Glutamatergic neuron (in vitro differentiated cells): ENCODE data around the gene ADD3. TPM values are rescaled to one million over a fixed set of nuclear protein-coding genes. Genes with fewer than 3 reads are reported as not detected.
A peak's percentile ranks its signal among the peaks of the same experiment; 100 is the strongest.

Experiments
- DNase-seq: peaks from one replicate; pipeline ENCODE4 v3.0.0; 2022
- H3K27ac Mint-ChIP-seq: one replicate; pipeline ENCODE4 v1.8.0; 2020; ENCODE audit warnings: mild to moderate bottlenecking, mixed read lengths, inconsistent platforms; ENCODE audit not compliant: unreplicated experiment
- H3K27me3 Mint-ChIP-seq: one replicate; pipeline ENCODE4 v1.8.0; 2020; ENCODE audit warnings: mild to moderate bottlenecking, moderate library complexity, mixed read lengths, inconsistent platforms; ENCODE audit not compliant: unreplicated experiment
- H3K36me3 Mint-ChIP-seq: one replicate; pipeline ENCODE4 v1.8.0; 2020; ENCODE audit warnings: mild to moderate bottlenecking, mixed read lengths, inconsistent platforms; ENCODE audit not compliant: unreplicated experiment
- H3K4me1 Mint-ChIP-seq: one replicate; pipeline ENCODE4 v1.8.0; 2020; ENCODE audit warnings: mild to moderate bottlenecking, low read depth, mixed read lengths, inconsistent platforms; ENCODE audit not compliant: unreplicated experiment
- H3K4me3 Mint-ChIP-seq: one replicate; pipeline ENCODE4 v1.8.0; 2020; ENCODE audit warnings: mild to moderate bottlenecking, mixed read lengths, inconsistent platforms; ENCODE audit not compliant: unreplicated experiment
- H3K9me3 Mint-ChIP-seq: one replicate; pipeline ENCODE4 v1.8.0; 2020; ENCODE audit warnings: mild to moderate bottlenecking, moderate library complexity, mixed read lengths, inconsistent platforms; ENCODE audit not compliant: unreplicated experiment
- total RNA-seq: library from RNA; stranded (reverse); fragmentation: NEBNext Ultra II Directional; extraction: Animal tissue kit (Norgen Biotek cat#: 25700); gene quantifications from one replicate; pipeline ENCODE4 v1.2.1, GENCODE V29; 2021; ENCODE audit not compliant: unreplicated experiment
- TF ChIP-seq, protein P1 (sequence below): fragments of 200-600 bp; sonication (generic); IDR thresholded peaks from one replicate; pipeline ENCODE4 v1.5.0; 2021; ENCODE audit not compliant: partially characterized antibody, unreplicated experiment

ADD3 gene
- total RNA-seq, 1 donor from 2014 or later, result 22.8 TPM

DNA sequence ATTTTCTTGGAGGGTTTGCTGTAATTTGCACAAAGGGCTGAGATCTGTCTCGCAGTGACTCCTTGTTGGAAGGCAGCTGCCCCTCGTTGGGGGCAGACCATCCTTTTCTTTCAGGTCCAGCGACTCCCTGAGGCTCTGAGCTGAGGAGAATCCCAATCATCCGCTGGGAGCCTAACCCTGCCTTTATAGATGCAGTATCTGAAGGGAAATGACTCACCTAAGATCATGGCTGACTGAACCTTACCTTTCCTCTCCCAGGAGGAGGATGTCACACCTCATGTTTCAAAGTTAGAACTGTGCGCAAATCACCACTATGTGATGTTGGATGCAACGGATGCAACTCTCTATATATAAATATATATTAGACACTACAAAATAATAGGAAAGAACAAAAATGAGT, 163.2 kb downstream of the ADD3 start:
- Mint-ChIP-seq H3K27me3 (peaks cover 15% of the 10 kb centered on the region), H3K27ac (peak overlapping the region; percentile 22), H3K36me3 (no peaks in the 10 kb centered on the region), H3K4me3 (peak overlapping the region; percentile 57), H3K4me1 (peaks cover 23% of the 10 kb centered on the region), H3K9me3 (peaks cover 4% of the 10 kb centered on the region)
- TF ChIP-seq, protein P1, sequence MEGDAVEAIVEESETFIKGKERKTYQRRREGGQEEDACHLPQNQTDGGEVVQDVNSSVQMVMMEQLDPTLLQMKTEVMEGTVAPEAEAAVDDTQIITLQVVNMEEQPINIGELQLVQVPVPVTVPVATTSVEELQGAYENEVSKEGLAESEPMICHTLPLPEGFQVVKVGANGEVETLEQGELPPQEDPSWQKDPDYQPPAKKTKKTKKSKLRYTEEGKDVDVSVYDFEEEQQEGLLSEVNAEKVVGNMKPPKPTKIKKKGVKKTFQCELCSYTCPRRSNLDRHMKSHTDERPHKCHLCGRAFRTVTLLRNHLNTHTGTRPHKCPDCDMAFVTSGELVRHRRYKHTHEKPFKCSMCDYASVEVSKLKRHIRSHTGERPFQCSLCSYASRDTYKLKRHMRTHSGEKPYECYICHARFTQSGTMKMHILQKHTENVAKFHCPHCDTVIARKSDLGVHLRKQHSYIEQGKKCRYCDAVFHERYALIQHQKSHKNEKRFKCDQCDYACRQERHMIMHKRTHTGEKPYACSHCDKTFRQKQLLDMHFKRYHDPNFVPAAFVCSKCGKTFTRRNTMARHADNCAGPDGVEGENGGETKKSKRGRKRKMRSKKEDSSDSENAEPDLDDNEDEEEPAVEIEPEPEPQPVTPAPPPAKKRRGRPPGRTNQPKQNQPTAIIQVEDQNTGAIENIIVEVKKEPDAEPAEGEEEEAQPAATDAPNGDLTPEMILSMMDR, result no peak
- DNase-seq, result no peak

DNA sequence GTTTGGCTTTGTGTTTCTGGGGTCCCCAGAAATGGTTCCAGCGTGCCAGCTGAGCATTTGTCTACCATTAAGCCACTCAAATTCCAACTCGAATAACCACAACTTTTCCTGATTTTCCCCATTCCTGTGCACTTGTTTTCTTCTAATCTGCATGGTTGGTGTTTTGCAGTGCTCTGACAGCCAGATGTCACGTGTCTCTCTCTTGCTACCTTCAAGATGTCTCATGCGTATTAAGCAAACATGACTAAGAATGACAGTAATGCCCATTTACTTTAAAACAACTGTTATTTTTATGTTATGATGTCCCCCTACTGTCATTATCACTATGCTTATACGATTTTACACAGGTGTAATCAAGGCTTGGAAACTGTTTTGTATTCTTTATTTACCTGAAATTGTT, 164.4 kb downstream of the ADD3 start:
- Mint-ChIP-seq H3K4me3 (no peak overlapping the region), H3K4me1 (peaks cover 23% of the 10 kb centered on the region), H3K36me3 (no peaks in the 10 kb centered on the region), H3K27me3 (peaks cover 15% of the 10 kb centered on the region), H3K9me3 (peaks cover 4% of the 10 kb centered on the region), H3K27ac (no peak overlapping the region)
- DNase-seq, result no peak
- TF ChIP-seq, protein P1, result no peak

DNA sequence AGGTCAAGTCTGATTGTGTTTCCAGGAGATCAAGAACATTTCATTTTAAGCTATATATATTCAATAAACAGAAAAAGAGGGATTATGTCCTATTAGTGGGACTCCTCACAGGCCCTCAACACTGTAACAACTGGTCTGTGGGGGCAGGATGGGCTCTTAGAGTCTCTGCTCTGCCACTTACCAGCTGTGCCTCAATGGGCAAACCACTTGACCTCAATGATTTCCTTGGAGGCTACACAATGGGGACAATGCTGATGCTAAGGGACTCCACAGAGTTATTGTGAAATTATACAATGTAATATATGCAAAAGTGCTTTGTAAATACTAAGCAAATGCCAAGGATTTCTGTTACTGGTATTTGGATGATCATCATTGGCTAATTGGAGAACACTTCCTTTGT, 166.4 kb downstream of the ADD3 start:
- Mint-ChIP-seq H3K27ac (no peak overlapping the region), H3K4me1 (peaks cover 15% of the 10 kb centered on the region), H3K36me3 (no peaks in the 10 kb centered on the region), H3K9me3 (peaks cover 4% of the 10 kb centered on the region), H3K27me3 (peaks cover 10% of the 10 kb centered on the region), H3K4me3 (no peak overlapping the region)
- no peak for DNase-seq
- TF ChIP-seq, protein P1, result no peak

DNA sequence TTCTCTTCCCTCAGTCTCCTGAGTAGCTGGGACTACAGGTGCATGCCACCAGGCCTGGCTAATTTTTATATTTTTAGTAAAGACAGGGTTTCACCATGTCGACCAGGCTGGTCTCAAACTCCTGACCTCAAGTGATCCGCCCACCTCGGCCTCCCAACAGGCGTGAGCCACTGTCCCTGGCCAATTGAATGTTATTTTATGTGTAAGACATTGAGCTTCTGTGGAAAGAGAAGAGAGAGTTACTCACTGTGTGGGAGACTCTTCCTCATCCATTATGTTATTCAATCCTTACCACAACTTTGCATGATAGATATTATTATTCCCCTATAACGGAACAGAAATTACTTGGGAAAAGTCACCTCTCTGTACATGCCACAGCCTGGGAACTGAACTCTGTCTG, 167.0 kb downstream of the ADD3 start:
- Mint-ChIP-seq H3K36me3 (no peaks in the 10 kb centered on the region), H3K4me3 (no peak overlapping the region), H3K9me3 (peaks cover 4% of the 10 kb centered on the region), H3K27ac (no peak overlapping the region), H3K27me3 (peaks cover 8% of the 10 kb centered on the region), H3K4me1 (peaks cover 9% of the 10 kb centered on the region)
- TF ChIP-seq, protein P1, result no peak
- no peak for DNase-seq

DNA sequence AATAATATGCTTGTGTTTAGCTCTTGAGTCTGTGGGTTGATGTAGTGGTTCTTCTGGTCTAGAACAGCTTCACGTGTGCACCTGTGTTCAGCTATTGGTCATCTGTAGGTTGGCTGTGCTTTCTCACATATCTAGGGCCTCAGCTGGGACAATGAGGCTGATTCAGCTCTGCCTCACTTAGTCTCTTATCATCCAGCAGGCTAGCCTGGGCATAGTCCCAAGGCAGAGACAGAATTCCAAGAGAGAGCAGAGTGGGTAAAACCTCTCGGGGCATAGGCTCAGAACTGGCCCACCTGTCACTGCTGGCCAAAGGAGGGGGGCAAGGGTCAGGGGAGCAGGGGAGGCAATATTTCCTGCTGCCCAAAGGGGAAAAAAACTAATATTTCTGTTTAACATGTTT, 167.6 kb downstream of the ADD3 start:
- Mint-ChIP-seq H3K36me3 (no peaks in the 10 kb centered on the region), H3K9me3 (peaks cover 4% of the 10 kb centered on the region), H3K27ac (no peak overlapping the region), H3K4me3 (no peak overlapping the region), H3K27me3 (peaks cover 8% of the 10 kb centered on the region), H3K4me1 (peaks cover 6% of the 10 kb centered on the region)
- no peak for DNase-seq
- TF ChIP-seq, protein P1, result no peak
